ENCODE data around the gene CDC73.

CDC73 gene

DNA sequence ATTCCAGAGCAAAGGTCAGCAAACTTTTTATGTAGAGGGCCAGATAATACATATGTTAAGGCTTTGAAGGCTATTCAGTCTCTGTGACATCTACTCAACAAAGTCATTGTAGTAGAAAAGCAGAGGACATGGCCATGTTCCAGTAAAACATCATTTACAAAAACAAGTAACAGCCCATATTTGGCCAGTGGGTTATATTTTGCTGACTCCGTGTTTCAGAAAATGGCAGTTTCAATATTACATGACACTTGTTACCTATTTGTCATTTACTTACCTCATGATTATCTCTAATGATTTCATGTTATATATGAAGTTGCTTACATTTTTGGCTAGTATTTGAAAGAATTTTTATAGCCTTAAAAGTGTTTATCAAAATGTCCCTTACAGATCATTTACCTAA, 182.0 kb downstream of the CDC73 start:
- no peak for DNase-seq

All from NCI-H1436 (cell line).